ENCODE measurements around the gene TAF4.

TAF4 gene

DNA sequence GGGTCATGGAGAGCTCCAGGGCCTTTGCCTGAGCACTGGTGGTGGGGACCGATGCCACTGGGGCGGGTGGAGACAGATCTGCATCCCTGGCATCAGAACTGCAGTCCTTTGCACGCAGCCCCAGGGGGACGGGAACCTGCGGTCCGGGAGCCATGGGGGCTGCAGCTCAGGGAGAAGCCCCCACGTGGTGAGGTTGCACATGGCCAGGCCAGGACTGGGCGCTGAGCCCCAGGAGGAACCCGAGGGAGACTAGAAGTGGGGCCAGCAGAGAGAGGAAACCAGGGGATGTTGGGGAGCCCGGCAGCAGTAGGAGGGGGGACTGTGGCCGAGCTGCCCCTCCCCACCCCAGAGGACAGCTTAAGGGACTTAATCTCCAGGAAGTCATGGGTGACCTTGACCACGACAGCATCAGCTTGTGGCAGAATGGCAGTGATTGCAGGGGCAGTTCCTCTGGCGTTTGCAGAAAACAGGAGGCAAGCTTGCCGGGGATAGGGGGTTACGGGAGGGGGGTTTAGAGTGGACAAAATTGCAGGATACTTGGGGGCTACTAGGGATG lies 38.6 kb upstream of the TAF4 start:
- Histone ChIP-seq H3K27me3 (ENCODE audit: low read length) (no peaks in the 10 kb centered on the region), H3K9me3 (ENCODE audit: insufficient read depth, low read length) (peaks cover 23% of the 10 kb centered on the region), H3F3A (ENCODE audit: insufficient read depth) (no peaks in the 10 kb centered on the region)

DNA sequence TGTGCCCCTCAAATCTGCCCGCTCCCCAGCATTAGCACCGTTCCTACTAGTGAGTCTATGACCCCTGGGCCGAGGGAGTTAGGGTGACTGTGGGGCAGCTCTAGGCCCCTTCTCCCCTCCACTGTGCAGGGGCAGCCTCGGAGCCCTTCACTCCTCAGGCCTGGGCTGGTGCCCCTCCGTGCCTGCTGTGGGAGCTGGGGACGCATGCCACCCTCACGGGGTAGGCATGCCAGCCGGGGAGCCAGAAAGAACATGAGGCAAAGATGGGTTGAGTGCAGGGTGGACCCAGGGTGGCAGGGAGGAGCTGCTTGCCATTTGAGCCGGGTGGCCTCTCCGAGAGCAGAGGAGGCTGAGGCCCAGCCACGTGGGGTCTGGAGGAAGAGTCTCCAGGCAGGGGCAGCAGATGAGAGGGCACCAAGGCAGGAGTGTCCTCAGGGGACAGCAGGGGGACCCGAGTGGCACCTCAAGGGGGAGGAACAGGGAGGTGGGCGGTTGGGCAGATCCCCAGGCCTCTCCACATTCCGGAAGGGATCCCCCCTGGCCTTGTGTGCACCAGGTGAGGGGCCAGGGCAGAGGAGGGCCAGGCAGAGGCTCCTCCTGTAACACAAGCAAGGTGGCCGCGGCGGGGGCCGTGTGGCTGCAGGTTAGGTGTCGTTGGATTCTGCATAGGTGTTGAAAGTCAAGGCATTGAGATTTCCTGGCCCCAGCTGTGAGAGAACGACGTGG lies 38.0 kb upstream of the TAF4 start:
- H2AFZ ChIP-seq (ENCODE audit: low read depth, low read length, severe bottlenecking), result no peak overlapping the region
- peaks cover 16% of the 10 kb centered on the region; the same call in 1 of the 2 replicates for H3K9me3 ChIP-seq (ENCODE audit: insufficient read depth, low read length)
- H3K9me2 ChIP-seq (replicated peaks; ENCODE audit: insufficient read depth, low read length), result no peaks in the 10 kb centered on the region
- no peaks in the 10 kb centered on the region for H4K20me1 ChIP-seq (ENCODE audit: low read depth, low read length)
- H3F3A ChIP-seq (ENCODE audit: insufficient read depth), result no peaks in the 10 kb centered on the region
- H3K4me3 ChIP-seq (ENCODE audit: insufficient read depth, low read length, poor library complexity, severe bottlenecking), result no peak overlapping the region
- H3K4me2 ChIP-seq (ENCODE audit: low read depth, low read length, poor library complexity, severe bottlenecking), result no peak overlapping the region
- H3K27ac ChIP-seq (ENCODE audit: low read depth, low read length), result no peak overlapping the region
- TF ChIP-seq EZH2phosphoT487 (conservative IDR thresholded peaks at IDR 0.05; ENCODE audit: low read length) (no peak), CTCF (IDR thresholded peaks at IDR 0.05; ENCODE audit: insufficient read depth, low read length, poor library complexity, severe bottlenecking) (no peak)
- H3K36me3 ChIP-seq (ENCODE audit: low read length), result no peaks in the 10 kb centered on the region
- H3K79me2 ChIP-seq (ENCODE audit: insufficient read depth, low read length), result no peaks in the 10 kb centered on the region
- no peak overlapping the region for H3K9ac ChIP-seq (ENCODE audit: low read length)
- no peaks in the 10 kb centered on the region for H3K27me3 ChIP-seq (ENCODE audit: low read length)

More for the DNA sequence above, 38.6 kb upstream of the TAF4 start:
- no peak overlapping the region for H3K4me3 ChIP-seq (ENCODE audit: insufficient read depth, low read length, poor library complexity, severe bottlenecking)
- H4K20me1 ChIP-seq (ENCODE audit: low read depth, low read length), result no peaks in the 10 kb centered on the region
- no peak overlapping the region for H3K4me2 ChIP-seq (ENCODE audit: low read depth, low read length, poor library complexity, severe bottlenecking)
- no peaks in the 10 kb centered on the region for H3K79me2 ChIP-seq (ENCODE audit: insufficient read depth, low read length)
- TF ChIP-seq EZH2phosphoT487 (conservative IDR thresholded peaks at IDR 0.05; ENCODE audit: low read length), result no peak
- no peak overlapping the region for H2AFZ ChIP-seq (ENCODE audit: low read depth, low read length, severe bottlenecking)
- H3K9me2 ChIP-seq (replicated peaks; ENCODE audit: insufficient read depth, low read length), result no peaks in the 10 kb centered on the region
- no peaks in the 10 kb centered on the region for H3K36me3 ChIP-seq (ENCODE audit: low read length)
- no peak overlapping the region for H3K27ac ChIP-seq (ENCODE audit: low read depth, low read length)
- H3K9ac ChIP-seq (ENCODE audit: low read length), result no peak overlapping the region

DNA sequence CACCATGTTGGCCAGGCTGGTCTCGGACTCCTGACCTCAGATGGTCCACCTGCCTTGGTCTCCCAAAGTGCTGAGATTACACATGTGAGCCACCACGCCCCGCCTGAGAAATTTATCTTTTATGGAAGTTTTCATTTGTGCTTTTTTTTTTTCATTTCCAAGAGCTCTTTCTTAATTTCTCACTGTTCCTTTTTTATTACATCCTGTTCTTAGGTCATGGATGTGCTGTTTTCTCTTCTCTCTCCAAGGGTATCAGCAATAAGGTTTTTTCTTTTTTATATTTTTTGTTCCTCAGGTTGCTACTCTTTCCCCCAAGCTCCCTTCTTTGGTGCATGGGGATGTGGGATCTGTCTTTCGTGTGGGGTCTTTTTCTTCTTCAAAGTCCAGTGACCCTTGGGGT lies 35.4 kb upstream of the TAF4 start:
- H3F3A ChIP-seq (ENCODE audit: insufficient read depth), result no peaks in the 10 kb centered on the region
- H3K4me2 ChIP-seq (ENCODE audit: low read depth, low read length, poor library complexity, severe bottlenecking), result no peak overlapping the region
- no peaks in the 10 kb centered on the region for H3K79me2 ChIP-seq (ENCODE audit: insufficient read depth, low read length)
- no peak overlapping the region for H3K4me3 ChIP-seq (ENCODE audit: insufficient read depth, low read length, poor library complexity, severe bottlenecking)
- H3K27ac ChIP-seq (ENCODE audit: low read depth, low read length), result no peak overlapping the region
- no peak overlapping the region for H2AFZ ChIP-seq (ENCODE audit: low read depth, low read length, severe bottlenecking)
- no peaks in the 10 kb centered on the region for H3K27me3 ChIP-seq (ENCODE audit: low read length)
- TF ChIP-seq CTCF (IDR thresholded peaks at IDR 0.05; ENCODE audit: insufficient read depth, low read length, poor library complexity, severe bottlenecking) (no peak), EZH2phosphoT487 (conservative IDR thresholded peaks at IDR 0.05; ENCODE audit: low read length) (no peak)
- H3K36me3 ChIP-seq (ENCODE audit: low read length), result no peaks in the 10 kb centered on the region
- H3K9me3 ChIP-seq (ENCODE audit: insufficient read depth, low read length), result no peaks in the 10 kb centered on the region
- H4K20me1 ChIP-seq (ENCODE audit: low read depth, low read length), result no peaks in the 10 kb centered on the region
- H3K9ac ChIP-seq (ENCODE audit: low read length), result no peak overlapping the region
- no peaks in the 10 kb centered on the region for H3K9me2 ChIP-seq (replicated peaks; ENCODE audit: insufficient read depth, low read length)

GRCh38 chr20:62097881-62098407 lies 32.3 kb upstream of the TAF4 start:
- Histone ChIP-seq H3K4me3 (ENCODE audit: insufficient read depth, low read length, poor library complexity, severe bottlenecking) (no peak overlapping the region), H3K79me2 (ENCODE audit: insufficient read depth, low read length) (no peaks in the 10 kb centered on the region), H2AFZ (ENCODE audit: low read depth, low read length, severe bottlenecking) (no peak overlapping the region), H3F3A (ENCODE audit: insufficient read depth) (no peaks in the 10 kb centered on the region), H3K27ac (ENCODE audit: low read depth, low read length) (no peak overlapping the region), H3K9me3 (ENCODE audit: insufficient read depth, low read length) (no peaks in the 10 kb centered on the region), H3K9ac (ENCODE audit: low read length) (no peak overlapping the region), H4K20me1 (ENCODE audit: low read depth, low read length) (no peaks in the 10 kb centered on the region), H3K36me3 (ENCODE audit: low read length) (no peaks in the 10 kb centered on the region), H3K4me2 (ENCODE audit: low read depth, low read length, poor library complexity, severe bottlenecking) (no peak overlapping the region), H3K9me2 (replicated peaks; ENCODE audit: insufficient read depth, low read length) (no peaks in the 10 kb centered on the region), H3K27me3 (ENCODE audit: low read length) (no peaks in the 10 kb centered on the region)
- no peak for TF ChIP-seq CTCF (IDR thresholded peaks at IDR 0.05; ENCODE audit: insufficient read depth, low read length, poor library complexity, severe bottlenecking)
- no peak for TF ChIP-seq EZH2phosphoT487 (conservative IDR thresholded peaks at IDR 0.05; ENCODE audit: low read length)
